SK-N-SH (cell line): ENCODE results near the gene ZNF385C. TPM values are rescaled to one million over a fixed set of nuclear protein-coding genes. Genes with fewer than 3 reads are reported as not detected.

Source experiments
- CTCF ChIA-PET: fragments of 300-600, 350-600 bp; formaldehyde crosslinking; extraction: SDS; loops from one replicate; lab custom pipeline; 2021; lab: Yijun Ruan, JAX
- POLR2A ChIA-PET: fragments of 350-600 bp; sonication (Branson Sonifier 250); formaldehyde crosslinking; extraction: SDS; loops from one replicate; lab custom pipeline; 2020; ENCODE audit warnings: antibody characterized with exemption, inconsistent platforms; lab: Yijun Ruan, JAX
- DNase-seq: peaks from one replicate; pipeline ENCODE4 v3.0.0; 2012
- H2AFZ ChIP-seq: fragments of 200-600 bp; sonication (generic); 2 replicates; pipeline ENCODE4 v1.8.1; 2016; ENCODE audit warnings: antibody characterized with exemption, mild to moderate bottlenecking, low read depth
- H3F3A ChIP-seq: fragments of 200-600 bp; sonication (generic); replicated peaks from 2 replicates; pipeline ENCODE3; 2016; ENCODE audit warnings: antibody characterized with exemption, mild to moderate bottlenecking; ENCODE audit not compliant: insufficient read depth
- H3K27ac ChIP-seq, 2 experiments: fragments of 200-500 bp in 1 of 2; fragments of 200-600 bp in 1 of 2; sonication (Bioruptor generic) in 1 of 2; sonication (generic), shearing (Covaris generic) in 1 of 2; 2 replicates each; pipeline versions ENCODE4 v1.5.1 to v1.6.1; 2014 to 2016; ENCODE audit warnings: low read depth in 2 of 2, inconsistent platforms in 1 of 2, low read length in 1 of 2, mild to moderate bottlenecking in 1 of 2, mixed read lengths in 1 of 2
- H3K27me3 ChIP-seq: fragments of 200-600 bp; sonication (generic), shearing (Covaris generic); 2 replicates; pipeline ENCODE4 v1.6.1; 2016; ENCODE audit warnings: mixed run types; ENCODE audit not compliant: insufficient read depth
- H3K36me3 ChIP-seq, 2 experiments: fragments of 200-500 bp in 1 of 2; fragments of 200-600 bp in 1 of 2; sonication (Bioruptor generic) in 1 of 2; sonication (generic) in 1 of 2; replicated peaks in 1 of 2; 2 replicates each; pipeline versions ENCODE3 to v1.5.1; 2014 to 2016; ENCODE audit warnings: low read length in 1 of 2, mild to moderate bottlenecking in 1 of 2; ENCODE audit not compliant: insufficient read depth in 2 of 2, control insufficient read depth in 1 of 2
- H3K4me1 ChIP-seq, 2 experiments: fragments of 200-500 bp in 1 of 2; fragments of 200-600 bp in 1 of 2; sonication (Bioruptor generic) in 1 of 2; sonication (generic), shearing (Covaris generic) in 1 of 2; 2 replicates each; pipeline versions ENCODE4 v1.5.1 to v1.6.1; 2014 to 2016; ENCODE audit warnings: low read depth in 1 of 2, low read length in 1 of 2, mixed run types in 1 of 2; ENCODE audit not compliant: insufficient read depth in 2 of 2, control insufficient read depth in 1 of 2
- H3K4me2 ChIP-seq: fragments of 200-600 bp; sonication (generic), shearing (Covaris generic); 2 replicates; pipeline ENCODE4 v1.6.1; 2017; ENCODE audit warnings: mixed run types
- H3K4me3 ChIP-seq, 2 experiments: fragments of 200-500 bp in 1 of 2; fragments of 200-600 bp in 1 of 2; sonication (Bioruptor generic) in 1 of 2; sonication (generic), shearing (Covaris generic) in 1 of 2; 2 replicates each; pipeline versions ENCODE4 v1.5.1 to v1.8.1; 2014 to 2016; ENCODE audit warnings: low read depth in 2 of 2, inconsistent platforms in 1 of 2, low read length in 1 of 2, mild to moderate bottlenecking in 1 of 2, mixed read lengths in 1 of 2, moderate library complexity in 1 of 2
- H3K79me2 ChIP-seq: fragments of 200-600 bp; sonication (generic); 2 replicates; pipeline ENCODE4 v1.8.1; 2017; ENCODE audit warnings: mild to moderate bottlenecking; ENCODE audit not compliant: insufficient read depth
- H3K9ac ChIP-seq: fragments of 200-600 bp; sonication (generic); 2 replicates; pipeline ENCODE4 v1.6.1; 2017; ENCODE audit warnings: mixed run types
- H3K9me2 ChIP-seq: fragments of 200-600 bp; sonication (generic); 2 replicates; pipeline ENCODE4 v1.6.1; 2017; ENCODE audit warnings: mixed run types
- H3K9me3 ChIP-seq: fragments of 200-600 bp; sonication (generic); 2 replicates; pipeline ENCODE4 v1.6.1; 2017; ENCODE audit warnings: mixed run types, mild to moderate bottlenecking, moderate library complexity
- H4K20me1 ChIP-seq: fragments of 200-600 bp; sonication (generic); 2 replicates; pipeline ENCODE4 v1.6.1; 2017; ENCODE audit warnings: mild to moderate bottlenecking, mixed run types; ENCODE audit not compliant: insufficient read depth
- CTCF ChIP-seq: fragments of 200-600 bp; sonication (generic); IDR thresholded peaks from 2 replicates; pipeline ENCODE4 v1.6.1; 2017; ENCODE audit warnings: antibody characterized with exemption, mild to moderate bottlenecking, moderate library complexity
- ELF1 ChIP-seq: IDR thresholded peaks from 2 replicates; pipeline ENCODE4 v1.4.0; 2012
- EP300 ChIP-seq, 2 experiments: IDR thresholded peaks; 2 replicates each; pipeline versions ENCODE4 v1.4.0 to v1.6.1; 2012; ENCODE audit warnings: borderline replicate concordance in 1 of 2, low read depth in 1 of 2, low read length in 1 of 2
- FOSL2 ChIP-seq: IDR thresholded peaks from 2 replicates; pipeline ENCODE4 v1.4.0; 2012; ENCODE audit warnings: low read depth, mild to moderate bottlenecking, moderate library complexity, borderline replicate concordance
- FOXJ3 ChIP-seq: sonication (generic); formaldehyde crosslinking; IDR thresholded peaks from 2 replicates; pipeline ENCODE4 v1.5.1; 2020; ENCODE audit warnings: mild to moderate bottlenecking, missing genetic modification reagents
- GABPA ChIP-seq: IDR thresholded peaks from 2 replicates; pipeline ENCODE4 v1.4.0; 2012; ENCODE audit warnings: low read depth, mild to moderate bottlenecking
- IRF3 ChIP-seq: fragments of 150-350 bp; IDR thresholded peaks from 2 replicates; pipeline ENCODE4 v1.6.1; 2016; ENCODE audit warnings: mild to moderate bottlenecking, low read depth, low read length
- MAX ChIP-seq: IDR thresholded peaks from 2 replicates; pipeline ENCODE4 v1.4.0; 2012; ENCODE audit warnings: low read depth
- MXI1 ChIP-seq: IDR thresholded peaks from 2 replicates; pipeline ENCODE4 v1.6.1; 2012; ENCODE audit warnings: mild to moderate bottlenecking, low read depth, low read length, improper control_type of control experiment
- NFIC ChIP-seq: IDR thresholded peaks from 2 replicates; pipeline ENCODE4 v1.4.0; 2012; ENCODE audit warnings: borderline replicate concordance
- RCOR1 ChIP-seq: fragments of 150-350 bp; IDR thresholded peaks from 2 replicates; pipeline ENCODE4 v1.6.1; 2017; ENCODE audit warnings: antibody characterized with exemption, low read length
- REST ChIP-seq: IDR thresholded peaks from 2 replicates; pipeline ENCODE4 v1.6.1; 2012; ENCODE audit warnings: mild to moderate bottlenecking, low read depth, low read length, moderate library complexity
- RXRA ChIP-seq: IDR thresholded peaks from 2 replicates; pipeline ENCODE4 v1.4.0; 2012; ENCODE audit warnings: low read depth, mild to moderate bottlenecking, borderline replicate concordance
- SIN3A ChIP-seq: IDR thresholded peaks from 2 replicates; pipeline ENCODE4 v1.6.1; 2012; ENCODE audit warnings: low read depth, mild to moderate bottlenecking, low read length, moderate library complexity, borderline replicate concordance
- TAF1 ChIP-seq: IDR thresholded peaks from 2 replicates; pipeline ENCODE4 v1.6.1; 2012; ENCODE audit warnings: low read depth, mild to moderate bottlenecking, low read length, moderate library complexity, borderline replicate concordance
- TCF12 ChIP-seq: IDR thresholded peaks from 2 replicates; pipeline ENCODE4 v1.4.0; 2012
- WGBS: methylation state at CpG from one replicate; pipeline ENCODE4 v1.1.6; 2017; ENCODE audit warnings: low lambda C conversion rate; 5-methylcytosine and 5-hydroxymethylcytosine counted together
- polyA plus RNA-seq, 3 experiments: library from polyadenylated mRNA; depleted of rRNA; stranded (reverse); fragments of >200 nt; gene quantifications; 2 replicates each; pipeline ENCODE4 v1.2.3, GENCODE V29; 2012

ZNF385C gene
- polyA plus RNA-seq (2012; rRNA removed), result 0.05 and 0.13 TPM in 2 replicates
- polyA plus RNA-seq (2012; cell fraction: cytosol; rRNA removed), result 0.05 and 0.09 TPM in 2 replicates
- polyA plus RNA-seq (2012; cell fraction: nucleus; rRNA removed), result 0.06 and 0.27 TPM in 2 replicates

- Histone ChIP-seq H3K4me2 (no peak within 1 kb of the TSS), H4K20me1 (no peaks in the 10 kb centered on the region), H3K9ac (no peak within 1 kb of the TSS), H3K79me2 (no peaks in the 10 kb centered on the region), H3K9me3 (no peaks in the 10 kb centered on the region), H3K4me1 (peaks cover 0 to 8% of the 10 kb centered on the region in 2 experiments; a peak in 1 of 4 replicates), H3K9me2 (no peaks in the 10 kb centered on the region), H3K27me3 (no peaks in the 10 kb centered on the region; the same call in 1 of the 2 replicates), H3K4me3 (no peak within 1 kb of the TSS), H3K27ac (no peak within 1 kb of the TSS), H3K36me3 (no peaks in the 10 kb centered on the region), H3F3A (no peaks in the 10 kb centered on the region), H2AFZ (no peak within 1 kb of the TSS)
- TF ChIP-seq FOXJ3 (CRISPR knock-in tag) (no peak), EP300 (IDR thresholded peaks at IDR 0.05; ENCODE audit: borderline replicate concordance in 1 of 2, low read depth in 1 of 2, low read length in 1 of 2) (no peak), SIN3A (no peak), MAX (no peak), ELF1 (no peak), IRF3 (no peak), FOSL2 (no peak), NFIC (no peak), RCOR1 (no peak), REST (no peak), MXI1 (no peak), RXRA (no peak), TCF12 (no peak), TAF1 (no peak), GABPA (no peak), CTCF (no peak)
- 41% methylated on average over 20 of the region's 52 CpGs for WGBS
- CTCF ChIA-PET, result interaction anchor here (1.0 to 29.9 kb wide), 9 partner anchors 11 to 139 kb away, joined by 3 to 496 read pairs (median 4); partner anchors contain the start of genes DNAJC7 and NKIRAS2
- POLR2A ChIA-PET, result no interaction called here
- DNase-seq, result peak; percentile 78
Measured at GRCh38 chr17:42097691-42098631, at the start of gene ZNF385C. Gene ZNF385C, minus strand, starts transcription at chr17:42098473. Its CDS starts 35,417 bp downstream, at chr17:42063056.
